Osteoblast (primary cell): ENCODE results near the gene CCDC85C. TPM values are rescaled to one million over a fixed set of nuclear protein-coding genes. Genes with fewer than 3 reads are reported as not detected.
A peak's percentile ranks its signal among the peaks of the same experiment; 100 is the strongest.

Experiments
- DNase-seq: peaks from one replicate; pipeline ENCODE4 v3.0.0; 2011; ENCODE audit warnings: low spot score, mixed read lengths; ENCODE audit not compliant: insufficient read length; ENCODE audit errors: missing footprints
- H2AFZ ChIP-seq: 2 replicates; pipeline ENCODE4 v1.6.0; 2011; ENCODE audit warnings: mild to moderate bottlenecking, low read length
- H3K27ac ChIP-seq: 2 replicates; pipeline ENCODE4 v1.5.1; 2011; ENCODE audit warnings: mild to moderate bottlenecking, low read depth, low read length, moderate library complexity
- H3K27me3 ChIP-seq: 2 replicates; pipeline ENCODE4 v1.6.0; 2012; ENCODE audit warnings: mild to moderate bottlenecking, control low read depth, inconsistent platforms, low read length, moderate library complexity; ENCODE audit not compliant: insufficient read depth
- H3K36me3 ChIP-seq: 2 replicates; pipeline ENCODE4 v1.5.1; 2011; ENCODE audit warnings: mild to moderate bottlenecking, low read length, control low read depth, moderate library complexity; ENCODE audit not compliant: insufficient read depth
- H3K4me1 ChIP-seq: 2 replicates; pipeline ENCODE4 v1.5.1; 2011; ENCODE audit warnings: mild to moderate bottlenecking, low read length, control low read depth, moderate library complexity; ENCODE audit not compliant: insufficient read depth
- H3K4me2 ChIP-seq: 2 replicates; pipeline ENCODE4 v1.6.0; 2011; ENCODE audit warnings: mild to moderate bottlenecking, low read length; ENCODE audit not compliant: insufficient read depth
- H3K4me3 ChIP-seq: fragments of 200-600 bp; sonication (generic); 3 replicates; pipeline ENCODE4 v1.5.1; 2012; ENCODE audit warnings: mild to moderate bottlenecking, low read length, inconsistent platforms; ENCODE audit not compliant: insufficient read depth
- H3K79me2 ChIP-seq: 2 replicates; pipeline ENCODE4 v1.6.0; 2012; ENCODE audit warnings: mild to moderate bottlenecking, low read length, control low read depth, inconsistent platforms; ENCODE audit not compliant: insufficient read depth
- H3K9me3 ChIP-seq: 2 replicates; pipeline ENCODE4 v1.5.1; 2011; ENCODE audit warnings: low read depth, low read length, control low read depth
- H4K20me1 ChIP-seq: 2 replicates; pipeline ENCODE4 v1.6.0; 2012; ENCODE audit warnings: mild to moderate bottlenecking, low read length, control low read depth; ENCODE audit not compliant: insufficient read depth
- CTCF ChIP-seq: IDR thresholded peaks from 2 replicates; pipeline ENCODE4 v1.5.1; 2011; ENCODE audit warnings: mild to moderate bottlenecking, low read depth, low read length, moderate library complexity; ENCODE audit errors: extremely low read depth
- total RNA-seq: library from RNA; depleted of rRNA; stranded (reverse); fragments of >200 nt; gene quantifications from 2 replicates; pipeline ENCODE4 v1.2.3, GENCODE V29; 2012

Gene CCDC85C
- total RNA-seq, 1 donor: 3.6 TPM

- DNase-seq: peak; percentile 39
- Histone ChIP-seq H3K4me2 (no peak overlapping the region), H3K36me3 (peaks cover 16% of the 10 kb centered on the region), H3K79me2 (no peaks in the 10 kb centered on the region), H4K20me1 (peaks cover 20% of the 10 kb centered on the region), H2AFZ (no peak overlapping the region), H3K4me3 (no peak overlapping the region), H3K27ac (no peak overlapping the region), H3K4me1 (peaks cover 16% of the 10 kb centered on the region), H3K9me3 (no peaks in the 10 kb centered on the region), H3K27me3 (no peaks in the 10 kb centered on the region)
- no peak for TF ChIP-seq CTCF
Measured at GRCh38 chr14:99515301-99516155, 88.5 kb downstream of the CCDC85C start.

- no peak overlapping the region for H3K27ac ChIP-seq
- H4K20me1 ChIP-seq: peaks cover 20% of the 10 kb centered on the region
- peak; percentile 36 for DNase-seq
- peaks cover 19% of the 10 kb centered on the region for H3K36me3 ChIP-seq
- no peak overlapping the region for H2AFZ ChIP-seq
- H3K4me3 ChIP-seq: no peak overlapping the region
- TF ChIP-seq CTCF: no peak
- H3K79me2 ChIP-seq: no peaks in the 10 kb centered on the region
- no peaks in the 10 kb centered on the region for H3K9me3 ChIP-seq
- H3K27me3 ChIP-seq: no peaks in the 10 kb centered on the region
- H3K4me1 ChIP-seq: peaks cover 16% of the 10 kb centered on the region
- H3K4me2 ChIP-seq: no peak overlapping the region
Measured at GRCh38 chr14:99514552-99515300, 89.3 kb downstream of the CCDC85C start.

- Histone ChIP-seq H3K79me2 (no peaks in the 10 kb centered on the region), H3K4me2 (no peak overlapping the region), H4K20me1 (peaks cover 25% of the 10 kb centered on the region), H3K4me3 (no peak overlapping the region), H3K4me1 (peaks cover 16% of the 10 kb centered on the region), H3K9me3 (no peaks in the 10 kb centered on the region), H2AFZ (no peak overlapping the region), H3K36me3 (peaks cover 24% of the 10 kb centered on the region), H3K27ac (no peak overlapping the region), H3K27me3 (no peaks in the 10 kb centered on the region)
- DNase-seq: peak; percentile 65
- no peak for TF ChIP-seq CTCF
Measured at GRCh38 chr14:99513946-99514551, 90.0 kb downstream of the CCDC85C start.
